H1 (cell line): ENCODE measurements around the gene LCN15. TPM values are rescaled to one million over a fixed set of nuclear protein-coding genes. Genes with fewer than 3 reads are reported as not detected.

Experiments
- CTCF ChIA-PET: fragments of 300-600 bp; sonication (Branson Sonifier 250); formaldehyde crosslinking; loops from one replicate; lab custom pipeline; 2021; ENCODE audit not compliant: partially characterized antibody; lab: Charles Lee
- POLR2A ChIA-PET: fragments of 300-600 bp; sonication (Branson Sonifier 250); formaldehyde crosslinking; loops from one replicate; lab custom pipeline; 2021; ENCODE audit warnings: inconsistent platforms; ENCODE audit not compliant: partially characterized antibody; lab: Charles Lee
- DNase-seq, 2 experiments: peaks; one replicate each; pipeline versions ENCODE4 v3.0.0 to v3.0.0-alpha.2; 2010 to 2022; ENCODE audit warnings: low spot score in 2 of 2, low read depth in 1 of 2, mixed read lengths in 1 of 2
- FAIRE-seq: peaks from 2 replicates; lab custom pipeline; 2011; peaks lifted over from hg19 to GRCh38; lab: Jason Lieb, UNC
- H2AFZ ChIP-seq: 2 replicates; pipeline ENCODE4 v1.8.1; 2012; ENCODE audit warnings: low read length, inconsistent platforms
- H2AK5ac ChIP-seq: 2 replicates; pipeline ENCODE4 v1.6.1; 2013; ENCODE audit warnings: low read depth, low read length
- H2BK120ac ChIP-seq: replicated peaks from 2 replicates; pipeline ENCODE3; 2013; ENCODE audit warnings: low read depth, low read length, inconsistent platforms
- H2BK12ac ChIP-seq: 2 replicates; pipeline ENCODE4 v1.6.1; 2013; ENCODE audit warnings: low read depth, low read length
- H2BK15ac ChIP-seq: 2 replicates; pipeline ENCODE4 v1.6.1; 2013; ENCODE audit warnings: low read length
- H2BK20ac ChIP-seq: 2 replicates; pipeline ENCODE4 v1.6.1; 2013; ENCODE audit warnings: low read length
- H2BK5ac ChIP-seq: 2 replicates; pipeline ENCODE4 v1.6.1; 2013; ENCODE audit warnings: low read depth, low read length
- H3K14ac ChIP-seq: 2 replicates; pipeline ENCODE4 v1.6.1; 2013; ENCODE audit warnings: inconsistent platforms; ENCODE audit not compliant: insufficient read length
- H3K18ac ChIP-seq: 2 replicates; pipeline ENCODE4 v1.6.1; 2013; ENCODE audit warnings: low read length; ENCODE audit errors: extremely low read depth
- H3K23ac ChIP-seq: 2 replicates; pipeline ENCODE4 v1.6.1; 2013; ENCODE audit warnings: inconsistent platforms; ENCODE audit not compliant: insufficient read length
- H3K23me2 ChIP-seq: 2 replicates; pipeline ENCODE4 v1.6.1; 2013; ENCODE audit warnings: low read depth, low read length
- H3K27ac ChIP-seq: 2 replicates; pipeline ENCODE4 v1.6.1; 2011; ENCODE audit warnings: low read depth, low read length, inconsistent platforms
- H3K27me3 ChIP-seq, 4 experiments: replicated peaks in 1 of 4; 1 replicate in 1 of 4; 2 replicates in 3 of 4; pipeline versions ENCODE4 v1.6.1 to v1.8.1; 2011 to 2013; ENCODE audit warnings: low read length in 3 of 4, mild to moderate bottlenecking in 3 of 4, inconsistent platforms in 2 of 4, mixed read lengths in 2 of 4, moderate library complexity in 1 of 4; ENCODE audit not compliant: control insufficient read depth in 3 of 4, insufficient read depth in 3 of 4; ENCODE audit errors: extremely low read depth in 1 of 4
- H3K36me3 ChIP-seq, 4 experiments: 2 replicates each; pipeline versions ENCODE4 v1.6.1 to v1.8.1; 2011 to 2013; ENCODE audit warnings: mild to moderate bottlenecking in 4 of 4, low read length in 3 of 4, moderate library complexity in 2 of 4, control low read depth in 1 of 4, inconsistent platforms in 1 of 4; ENCODE audit not compliant: insufficient read depth in 4 of 4, control insufficient read depth in 2 of 4
- H3K4ac ChIP-seq: replicated peaks from 2 replicates; pipeline ENCODE3; 2013; ENCODE audit warnings: low read length, low read depth, mixed read lengths, inconsistent platforms; ENCODE audit not compliant: insufficient read length
- H3K4me1 ChIP-seq, 4 experiments: replicated peaks in 1 of 4; 1 replicate in 1 of 4; 2 replicates in 3 of 4; pipeline versions ENCODE4 v1.6.1 to v1.8.1; 2011 to 2013; ENCODE audit warnings: low read length in 3 of 4, inconsistent platforms in 2 of 4, mixed read lengths in 1 of 4; ENCODE audit not compliant: insufficient read depth in 4 of 4, control insufficient read depth in 3 of 4
- H3K4me2 ChIP-seq, 2 experiments: 2 replicates each; pipeline versions ENCODE4 v1.6.1 to v1.8.1; 2011 to 2013; ENCODE audit warnings: low read depth in 2 of 2, low read length in 2 of 2, control low read depth in 1 of 2, inconsistent platforms in 1 of 2, mild to moderate bottlenecking in 1 of 2; ENCODE audit not compliant: insufficient read depth in 1 of 2
- H3K4me3 ChIP-seq, 4 experiments: fragments of 200-600, 300-600 bp in 1 of 4; sonication (generic), shearing (Covaris generic), sonication (Bioruptor Twin) in 1 of 4; 2 replicates each; pipeline versions ENCODE4 v1.5.1 to v1.8.1; 2011 to 2016; ENCODE audit warnings: low read length in 4 of 4, low read depth in 3 of 4, control low read depth in 2 of 4, inconsistent platforms in 2 of 4, mild to moderate bottlenecking in 2 of 4, mixed read lengths in 1 of 4, moderate library complexity in 1 of 4; ENCODE audit not compliant: insufficient read depth in 2 of 4; ENCODE audit errors: extremely low read depth in 1 of 4
- H3K56ac ChIP-seq: replicated peaks from 2 replicates; pipeline ENCODE3; 2013; ENCODE audit warnings: low read depth, mild to moderate bottlenecking, mixed read lengths, low read length, inconsistent platforms; ENCODE audit not compliant: insufficient read length
- H3K79me1 ChIP-seq: 2 replicates; pipeline ENCODE4 v1.6.1; 2013; ENCODE audit warnings: low read depth, low read length, control low read depth
- H3K79me2 ChIP-seq, 2 experiments: 2 replicates each; pipeline versions ENCODE4 v1.6.1 to v1.8.1; 2012 to 2013; ENCODE audit warnings: low read length in 2 of 2, mild to moderate bottlenecking in 2 of 2, inconsistent platforms in 1 of 2; ENCODE audit not compliant: insufficient read depth in 2 of 2, control insufficient read depth in 1 of 2
- H3K9ac ChIP-seq, 4 experiments: replicated peaks in 1 of 4; 1 replicate in 1 of 4; 2 replicates in 3 of 4; pipeline versions ENCODE4 v1.6.1 to v1.8.1; 2011 to 2013; ENCODE audit warnings: low read depth in 3 of 4, low read length in 3 of 4, control low read depth in 2 of 4, mild to moderate bottlenecking in 2 of 4, moderate library complexity in 2 of 4, inconsistent platforms in 1 of 4; ENCODE audit errors: extremely low read depth in 1 of 4
- H3K9me3 ChIP-seq, 2 experiments: 2 replicates each; pipeline versions ENCODE4 v1.6.1 to v1.8.1; 2012 to 2013; ENCODE audit warnings: mild to moderate bottlenecking in 2 of 2, moderate library complexity in 2 of 2, control low read depth in 1 of 2, inconsistent platforms in 1 of 2, low read depth in 1 of 2, low read length in 1 of 2, mixed read lengths in 1 of 2; ENCODE audit not compliant: insufficient read depth in 2 of 2
- H4K20me1 ChIP-seq, 2 experiments: replicated peaks in 1 of 2; 2 replicates each; pipeline versions ENCODE3 to v1.8.1; 2011 to 2013; ENCODE audit warnings: inconsistent platforms in 2 of 2, low read length in 2 of 2, mild to moderate bottlenecking in 1 of 2; ENCODE audit not compliant: insufficient read depth in 2 of 2, control insufficient read depth in 1 of 2
- H4K5ac ChIP-seq: 2 replicates; pipeline ENCODE4 v1.6.1; 2013; ENCODE audit warnings: low read length, low read depth, mixed read lengths, inconsistent platforms; ENCODE audit not compliant: insufficient read length
- H4K8ac ChIP-seq: 2 replicates; pipeline ENCODE4 v1.8.0; 2013; ENCODE audit warnings: mild to moderate bottlenecking, moderate library complexity, low read length, inconsistent platforms; ENCODE audit not compliant: insufficient read depth; ENCODE audit errors: extremely low read depth
- H4K91ac ChIP-seq: replicated peaks from 2 replicates; pipeline ENCODE3; 2013; ENCODE audit warnings: low read length, mixed read lengths, inconsistent platforms; ENCODE audit not compliant: insufficient read length
- BRCA1 ChIP-seq: IDR thresholded peaks from 2 replicates; pipeline ENCODE4 v1.6.1; 2012; ENCODE audit warnings: low read depth, low read length, improper control_type of control experiment
- CEBPB ChIP-seq: IDR thresholded peaks from 2 replicates; pipeline ENCODE4 v1.6.1; 2012; ENCODE audit warnings: low read depth, low read length
- GABPA ChIP-seq: IDR thresholded peaks from 2 replicates; pipeline ENCODE4 v1.6.1; 2011; ENCODE audit warnings: mild to moderate bottlenecking, low read length, moderate library complexity, borderline replicate concordance; ENCODE audit not compliant: insufficient read depth
- RXRA ChIP-seq: IDR thresholded peaks from 2 replicates; pipeline ENCODE4 v1.6.1; 2011; ENCODE audit warnings: low read depth, mild to moderate bottlenecking, low read length, moderate library complexity; ENCODE audit not compliant: insufficient read depth
- SP4 ChIP-seq: IDR thresholded peaks from 2 replicates; pipeline ENCODE4 v1.6.1; 2012; ENCODE audit warnings: low read length, inconsistent platforms
- TCF12 ChIP-seq: IDR thresholded peaks from 2 replicates; pipeline ENCODE4 v1.6.1; 2011; ENCODE audit warnings: low read depth, mild to moderate bottlenecking, low read length
- USF2 ChIP-seq: IDR thresholded peaks from 2 replicates; pipeline ENCODE4 v1.6.1; 2011; ENCODE audit warnings: low read length, improper control_type of control experiment
- WGBS, 2 experiments: shearing (Covaris generic) in 1 of 2; methylation state at CpG; one replicate each; pipeline versions ENCODE4 v1.1.6 to v1.1.7; 2013 to 2015; ENCODE audit warnings: low lambda C conversion rate in 2 of 2, mixed read lengths in 2 of 2, inconsistent platforms in 1 of 2, low coverage in 1 of 2, missing lambda C conversion rate in 1 of 2; ENCODE audit not compliant: insufficient replicate concordance in 2 of 2, insufficient coverage in 1 of 2, insufficient read length in 1 of 2; ENCODE audit errors: extremely low coverage in 1 of 2, missing lambda C conversion rate in 1 of 2; 5-methylcytosine and 5-hydroxymethylcytosine counted together
- polyA plus RNA-seq, 7 experiments: library from polyadenylated mRNA; depleted of rRNA in 3 of 7; stranded (reverse) in 5 of 7; unstranded in 2 of 7; fragments of >200 nt in 5 of 7; fragments of 200-250 nt in 2 of 7; gene quantifications; 1 replicate in 5 of 7; 2 replicates in 1 of 7; 4 replicates in 1 of 7; pipeline versions ENCODE4 v1.2.1 to v1.2.3, GENCODE V29; 2011 to 2013; ENCODE audit warnings: missing spikeins in 2 of 7, mixed read lengths in 2 of 7
- total RNA-seq: library from RNA; stranded (reverse); fragmentation: NEBNext Ultra II Directional; extraction: Animal tissue kit (Norgen Biotek cat#: 25700); gene quantifications from 2 replicates; pipeline ENCODE4 v1.2.1, GENCODE V29; 2021

Gene LCN15
- total and polyA plus RNA-seq, 2 of the 8 experiments (the other 6 are each of a cell fraction or from before 2014, with no cell fraction given), result 0.08 to 0.47 TPM

GRCh38 chr9:136740971-136741882 is 23.1 kb downstream of the LCN15 start:
- H3K4me2 ChIP-seq, result no peak overlapping the region
- TF ChIP-seq USF2 (no peak), RXRA (no peak), GABPA (no peak), BRCA1 (no peak), SP4 (no peak), CEBPB (no peak), TCF12 (no peak)
- peaks cover 0 to 20% (median 8%) of the 10 kb centered on the region in 4 experiments; a peak in 6 of 7 replicates for H3K4me1 ChIP-seq
- peak overlapping the region; percentile 23 for H3K4ac ChIP-seq
- peak overlapping the region; percentile 68; the same call in 1 of the 2 replicates for H4K8ac ChIP-seq
- H4K20me1 ChIP-seq, result no peaks in the 10 kb centered on the region
- H2BK20ac ChIP-seq, result no peak overlapping the region
- H4K91ac ChIP-seq, result no peak overlapping the region
- H2AFZ ChIP-seq, result no peak overlapping the region
- H3K27ac ChIP-seq, result no peak overlapping the region
- no peak overlapping the region; the same call in 1 of the 2 replicates for H3K18ac ChIP-seq
- no peak overlapping the region for H3K23ac ChIP-seq
- no peak overlapping the region for H3K4me3 ChIP-seq
- FAIRE-seq (no peak), DNase-seq (no peak)
- ChIA-PET POLR2A (interaction anchor here (1.3 to 11.7 kb wide), 4 partner anchors 9 to 21 kb away, joined by 4 to 137 read pairs (median 11); partner anchors contain the start of gene LCN8), CTCF (interaction anchor here (0.6 to 4.8 kb wide), 9 partner anchors 10 to 324 kb away, joined by 3 to 36 read pairs (median 4); partner anchors contain the start of gene LCN8)
- H3K14ac ChIP-seq, result no peak overlapping the region
- no peaks in the 10 kb centered on the region; the same call in 1 of the 2 replicates for H3K23me2 ChIP-seq
- no peak overlapping the region; the same call in 1 of the 2 replicates for H2BK15ac ChIP-seq
- H3K9me3 ChIP-seq, result no peaks in the 10 kb centered on the region; a peak in 1 of 4 replicates
- H4K5ac ChIP-seq, result no peak overlapping the region
- no peak overlapping the region for H2AK5ac ChIP-seq
- no peak overlapping the region for H3K9ac ChIP-seq
- H3K36me3 ChIP-seq, result no peaks in the 10 kb centered on the region
- H3K56ac ChIP-seq, result no peak overlapping the region
- peaks cover 0 to 4% (median 0%) of the 10 kb centered on the region in 4 experiments; a peak in 3 of 7 replicates for H3K27me3 ChIP-seq
- no peak overlapping the region for H2BK120ac ChIP-seq
- no peak overlapping the region for H2BK12ac ChIP-seq
- H2BK5ac ChIP-seq, result no peak overlapping the region
- H3K79me2 ChIP-seq, result no peaks in the 10 kb centered on the region
- H3K79me1 ChIP-seq, result no peaks in the 10 kb centered on the region
- WGBS, 2 experiments, result 86% methylated on average over 21 of the region's 37 CpGs; no CpG with 5 or more reads in 1 of the 2 experiments
